ENCODE data around the gene PRSS50. TPM values are rescaled to one million over a fixed set of nuclear protein-coding genes. Genes with fewer than 3 reads are reported as not detected.
"Not testable (repeated sequence)": the region's sequence is repeated elsewhere in the genome, so short reads cannot be mapped to it uniquely, and the experiment has no call there.

Gene PRSS50
- total RNA-seq, 1 donor from 2014 or later, result not detected

- no peak for TF ChIP-seq CTCF (IDR thresholded peaks at IDR 0.05)
- Mint-ChIP-seq H3K27me3 (ENCODE audit: unreplicated experiment) (peaks cover 48% of the 10 kb centered on the region), H3K4me1 (ENCODE audit: unreplicated experiment) (no peaks in the 10 kb centered on the region), H3K27ac (ENCODE audit: unreplicated experiment) (no peak overlapping the region), H3K4me3 (ENCODE audit: unreplicated experiment) (no peak overlapping the region), H3K9me3 (ENCODE audit: unreplicated experiment) (no peaks in the 10 kb centered on the region), H3K36me3 (ENCODE audit: unreplicated experiment) (no peaks in the 10 kb centered on the region)
- no peak for DNase-seq (ENCODE audit: extremely low spot score, unreplicated experiment)
Measured at GRCh38 chr3:46746711-46747110, 29.0 kb upstream of the PRSS50 start.

- no peaks in the 10 kb centered on the region for H3K36me3 Mint-ChIP-seq (ENCODE audit: unreplicated experiment)
- H3K4me3 Mint-ChIP-seq (ENCODE audit: unreplicated experiment), result no peak overlapping the region
- peaks cover 35% of the 10 kb centered on the region for H3K27me3 Mint-ChIP-seq (ENCODE audit: unreplicated experiment)
- no peaks in the 10 kb centered on the region for H3K9me3 Mint-ChIP-seq (ENCODE audit: unreplicated experiment)
- no peaks in the 10 kb centered on the region for H3K4me1 Mint-ChIP-seq (ENCODE audit: unreplicated experiment)
- TF ChIP-seq CTCF (IDR thresholded peaks at IDR 0.05), result no peak
- no peak for DNase-seq (ENCODE audit: extremely low spot score, unreplicated experiment)
- no peak overlapping the region for H3K27ac Mint-ChIP-seq (ENCODE audit: unreplicated experiment)
Measured at GRCh38 chr3:46742992-46743585, 25.4 kb upstream of the PRSS50 start.

GRCh38 chr3:46739565-46739964 lies 21.9 kb upstream of the PRSS50 start:
- not testable (repeated sequence) for H3K4me3 Mint-ChIP-seq (ENCODE audit: unreplicated experiment); DNase-seq (ENCODE audit: extremely low spot score, unreplicated experiment); H3K27ac Mint-ChIP-seq (ENCODE audit: unreplicated experiment); H3K36me3 Mint-ChIP-seq (ENCODE audit: unreplicated experiment); H3K9me3 Mint-ChIP-seq (ENCODE audit: unreplicated experiment); H3K4me1 Mint-ChIP-seq (ENCODE audit: unreplicated experiment)
- H3K27me3 Mint-ChIP-seq (ENCODE audit: unreplicated experiment), result peaks cover 36% of the 10 kb centered on the region

- peak; percentile 63 for DNase-seq (ENCODE audit: extremely low spot score, unreplicated experiment)
- H3K27ac Mint-ChIP-seq (ENCODE audit: unreplicated experiment), result no peak overlapping the region
- H3K4me1 Mint-ChIP-seq (ENCODE audit: unreplicated experiment), result no peaks in the 10 kb centered on the region
- TF ChIP-seq CTCF (IDR thresholded peaks at IDR 0.05), result no peak
- H3K36me3 Mint-ChIP-seq (ENCODE audit: unreplicated experiment), result no peaks in the 10 kb centered on the region
- H3K4me3 Mint-ChIP-seq (ENCODE audit: unreplicated experiment), result no peak overlapping the region
- peaks cover 44% of the 10 kb centered on the region for H3K27me3 Mint-ChIP-seq (ENCODE audit: unreplicated experiment)
- H3K9me3 Mint-ChIP-seq (ENCODE audit: unreplicated experiment), result no peaks in the 10 kb centered on the region
Measured at GRCh38 chr3:46737329-46737731, 19.7 kb upstream of the PRSS50 start.

GRCh38 chr3:46736006-46736872 lies 18.6 kb upstream of the PRSS50 start:
- Mint-ChIP-seq H3K4me1 (ENCODE audit: unreplicated experiment) (no peaks in the 10 kb centered on the region), H3K4me3 (ENCODE audit: unreplicated experiment) (no peak overlapping the region), H3K27ac (ENCODE audit: unreplicated experiment) (no peak overlapping the region), H3K36me3 (ENCODE audit: unreplicated experiment) (no peaks in the 10 kb centered on the region), H3K27me3 (ENCODE audit: unreplicated experiment) (peaks cover 55% of the 10 kb centered on the region), H3K9me3 (ENCODE audit: unreplicated experiment) (no peaks in the 10 kb centered on the region)
- DNase-seq (ENCODE audit: extremely low spot score, unreplicated experiment), result peak; percentile 78
- TF ChIP-seq CTCF (IDR thresholded peaks at IDR 0.05), result no peak

Data from osteocyte (in vitro differentiated cells).